Left renal cortex interstitium (tissue), 4 donors: ENCODE measurements around the gene KLHL24. TPM values are rescaled to one million over a fixed set of nuclear protein-coding genes. Genes with fewer than 3 reads are reported as not detected.
"Not testable (repeated sequence)": the region's sequence is repeated elsewhere in the genome, so short reads cannot be mapped to it uniquely, and the experiment has no call there.

Experiments
- DNase-seq, 4 donors: peaks; one replicate each; pipeline ENCODE4 v3.0.0-alpha.2; 2013; ENCODE audit warnings: low read depth in 4 of 4, low spot score in 2 of 4, missing footprints in 1 of 4
- polyA plus RNA-seq, 4 donors: library from polyadenylated mRNA; unstranded; fragments of 120-200 nt; gene quantifications; one replicate each; pipeline ENCODE4 v1.2.1, GENCODE V29; 2013; ENCODE audit not compliant: insufficient read length in 4 of 4

KLHL24 gene, protein sequence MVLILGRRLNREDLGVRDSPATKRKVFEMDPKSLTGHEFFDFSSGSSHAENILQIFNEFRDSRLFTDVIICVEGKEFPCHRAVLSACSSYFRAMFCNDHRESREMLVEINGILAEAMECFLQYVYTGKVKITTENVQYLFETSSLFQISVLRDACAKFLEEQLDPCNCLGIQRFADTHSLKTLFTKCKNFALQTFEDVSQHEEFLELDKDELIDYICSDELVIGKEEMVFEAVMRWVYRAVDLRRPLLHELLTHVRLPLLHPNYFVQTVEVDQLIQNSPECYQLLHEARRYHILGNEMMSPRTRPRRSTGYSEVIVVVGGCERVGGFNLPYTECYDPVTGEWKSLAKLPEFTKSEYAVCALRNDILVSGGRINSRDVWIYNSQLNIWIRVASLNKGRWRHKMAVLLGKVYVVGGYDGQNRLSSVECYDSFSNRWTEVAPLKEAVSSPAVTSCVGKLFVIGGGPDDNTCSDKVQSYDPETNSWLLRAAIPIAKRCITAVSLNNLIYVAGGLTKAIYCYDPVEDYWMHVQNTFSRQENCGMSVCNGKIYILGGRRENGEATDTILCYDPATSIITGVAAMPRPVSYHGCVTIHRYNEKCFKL
- 10 to 100 TPM; 45.3 to 54.7 (median 47.2) TPM for polyA plus RNA-seq

DNA sequence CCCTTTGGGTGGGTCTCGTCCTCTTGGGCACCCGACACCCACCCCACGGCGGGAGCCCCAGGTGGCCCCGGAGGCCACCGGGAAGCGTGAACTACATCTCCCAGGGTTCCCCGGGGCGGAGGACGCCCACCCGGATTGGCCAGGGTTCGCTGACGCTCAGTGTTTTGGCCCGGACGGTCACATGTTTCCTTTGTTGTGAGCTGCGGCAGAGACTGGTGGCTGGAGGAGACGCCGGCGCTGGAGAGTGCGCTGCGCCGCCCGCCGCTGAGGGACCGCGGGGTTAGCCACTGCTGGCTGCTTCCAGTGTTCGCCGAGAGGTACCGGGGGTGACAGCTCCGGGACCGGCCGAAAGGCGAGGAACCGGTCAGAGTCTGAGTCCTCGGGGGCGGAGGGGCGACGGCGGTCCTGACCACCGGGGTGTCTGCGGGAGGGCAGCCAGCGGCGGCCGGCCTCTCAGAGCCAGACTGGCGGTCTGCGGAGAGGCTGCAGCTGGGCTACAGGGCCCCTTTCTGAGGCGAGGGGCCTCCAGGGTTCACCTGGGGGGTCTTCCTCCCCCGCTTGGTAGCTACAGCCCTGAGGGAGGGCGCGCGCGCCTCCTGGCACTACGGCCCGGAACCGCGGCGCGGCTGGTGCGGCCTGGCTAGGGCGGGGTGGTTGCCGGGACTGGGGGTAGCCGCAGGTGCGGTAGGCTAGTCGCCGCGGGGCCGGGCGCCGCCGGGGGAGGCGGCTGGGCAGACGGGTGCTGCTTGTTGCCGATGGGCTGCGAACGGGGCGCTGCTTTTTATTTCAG, at the start of gene KLHL24:
Gene KLHL24 (plus strand): TSS at position 193 of the 790 bp plus-strand sequence. CDS start 14,734 bp downstream, outside the sequence.
- DNase-seq: peak in 3 of 4 donors; percentile 83 to 93 (median 92)

GRCh38 chr3:183586477-183586876, 48.9 kb upstream of the KLHL24 start:
- DNase-seq: no peak

DNA sequence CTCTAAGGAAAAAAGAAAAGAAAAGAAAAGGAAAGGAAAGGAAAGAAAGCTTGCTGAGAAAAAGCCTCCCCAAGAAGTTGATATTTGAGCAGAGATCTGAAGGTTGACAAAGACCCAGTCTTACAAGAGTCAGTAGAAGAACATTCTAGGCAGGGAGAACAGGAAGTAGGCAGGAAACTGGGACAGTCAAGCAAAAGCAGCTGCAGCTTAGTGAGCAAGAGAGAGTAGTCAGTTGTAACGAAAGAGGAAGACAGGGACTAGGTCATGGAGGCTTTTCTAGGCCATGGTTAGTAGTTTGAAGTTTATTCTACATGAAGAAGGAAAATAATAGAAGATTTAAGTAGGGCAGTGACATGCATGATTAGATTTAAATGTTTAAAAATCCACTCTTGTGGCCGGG, 48.1 kb upstream of the KLHL24 start:
- no peak for DNase-seq

- no peak for DNase-seq
These were observed 45.0 kb upstream of the KLHL24 start for GRCh38 chr3:183590442-183590841.

GRCh38 chr3:183591881-183592521, 43.4 kb upstream of the KLHL24 start:
- DNase-seq: no peak

- DNase-seq: no peak
These were observed 42.6 kb upstream of the KLHL24 start for GRCh38 chr3:183592821-183593220.

GRCh38 chr3:183594636-183595035, 40.8 kb upstream of the KLHL24 start:
- no peak for DNase-seq

DNA sequence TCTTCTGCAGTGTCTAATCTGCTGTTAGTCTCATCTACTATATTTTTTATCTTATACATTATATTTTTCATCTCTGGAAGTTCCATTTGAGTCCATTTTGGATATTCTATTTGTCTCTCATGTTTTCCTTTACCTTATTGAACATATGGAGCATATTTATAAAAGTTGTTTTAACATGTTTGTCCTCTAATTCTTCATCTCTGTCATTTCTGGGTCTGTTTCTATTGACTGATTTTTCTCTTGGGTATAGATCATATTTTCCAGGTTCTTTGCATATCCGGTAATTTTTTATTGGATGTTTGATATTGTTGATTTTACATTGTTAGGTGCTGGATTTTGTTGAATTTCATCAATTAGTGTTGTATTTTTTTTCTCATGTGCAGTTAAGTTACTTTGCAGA, 37.5 kb upstream of the KLHL24 start:
- DNase-seq: no peak

DNA sequence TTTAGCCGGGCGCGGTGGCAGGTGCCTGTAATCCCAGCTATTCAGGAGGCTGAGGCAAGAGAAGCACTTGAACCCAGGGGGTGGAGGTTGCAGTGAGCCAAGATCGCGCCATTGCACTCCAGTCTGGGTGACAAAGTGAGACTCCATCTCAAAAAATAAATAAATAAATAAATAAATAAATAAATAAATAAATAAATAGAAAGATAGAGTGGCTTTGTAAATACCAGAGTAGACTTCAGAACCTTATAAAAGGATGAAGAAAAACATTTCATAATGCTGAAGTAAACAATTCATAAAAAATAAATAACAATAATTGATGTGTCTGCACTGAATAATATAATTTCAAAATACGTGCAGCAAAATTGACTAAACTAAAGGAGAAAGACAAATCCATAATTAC, 24.1 kb upstream of the KLHL24 start:
- DNase-seq: not testable (repeated sequence)

DNA sequence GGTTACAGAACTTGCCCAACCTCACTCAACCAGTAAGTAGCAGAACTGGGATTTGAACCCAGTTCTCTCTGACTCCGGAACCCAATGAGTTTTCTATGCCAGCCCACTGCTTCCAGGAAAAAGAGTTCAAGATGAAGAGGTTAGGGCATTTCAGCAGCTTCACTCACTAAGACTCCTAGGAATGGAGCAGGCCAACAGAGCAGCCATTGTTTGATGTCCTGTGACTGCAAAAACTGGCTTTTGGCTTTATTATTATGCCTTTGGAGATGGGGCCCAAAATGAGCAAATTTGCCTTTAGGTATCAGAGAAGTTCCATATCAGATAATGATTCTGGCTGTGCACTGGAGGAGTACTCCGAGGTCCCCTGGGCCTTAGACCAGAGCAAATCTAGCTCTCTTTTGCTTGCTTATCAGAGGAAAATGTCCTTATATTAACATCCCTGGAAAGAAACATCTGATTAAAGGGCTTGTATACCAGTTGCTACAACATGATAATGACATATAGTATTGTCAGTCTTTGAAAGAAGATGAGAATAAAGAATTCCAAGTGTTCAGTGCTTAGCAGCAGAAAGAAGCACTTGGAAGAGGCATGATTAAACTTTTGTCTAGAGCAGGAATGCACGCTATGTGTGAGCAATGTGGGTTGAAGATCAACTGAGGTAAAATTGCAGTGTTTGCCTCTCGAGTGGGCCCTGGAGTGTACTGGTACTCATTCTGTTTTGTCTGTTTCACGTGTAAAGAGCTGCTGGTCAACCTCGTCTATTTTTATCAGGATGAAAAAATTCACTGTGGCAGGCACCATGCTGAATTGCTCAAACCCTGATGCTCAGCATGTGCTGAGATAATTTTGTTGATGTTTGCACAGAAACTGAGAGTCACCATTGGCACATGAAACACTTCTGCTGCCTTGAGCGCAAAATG, 21.8 kb upstream of the KLHL24 start:
- DNase-seq: no peak

DNA sequence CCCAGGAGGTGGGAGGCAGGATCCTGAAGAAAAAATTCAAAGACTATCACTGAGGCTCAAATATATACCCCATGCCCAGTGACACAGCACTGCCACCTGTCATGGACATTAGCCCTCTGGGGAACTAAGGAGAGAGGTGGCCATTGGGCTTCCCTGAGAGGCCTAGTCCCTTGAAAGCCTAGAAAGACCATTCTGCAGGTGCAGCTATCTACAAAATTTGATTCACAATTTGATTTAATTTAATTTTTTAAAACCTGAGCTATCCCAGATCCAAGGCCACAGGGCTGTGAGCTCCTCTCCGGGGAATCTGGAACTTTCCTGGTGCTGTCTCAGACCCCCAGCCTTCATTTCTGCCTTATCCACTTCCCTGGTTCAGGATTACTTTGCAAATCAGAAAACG, 16.9 kb upstream of the KLHL24 start:
- DNase-seq: no peak

GRCh38 chr3:183619010-183619409, 16.4 kb upstream of the KLHL24 start:
- DNase-seq: no peak

- no peak for DNase-seq
These were observed 15.7 kb upstream of the KLHL24 start for GRCh38 chr3:183619624-183620251.

GRCh38 chr3:183620252-183620628, 15.2 kb upstream of the KLHL24 start:
- DNase-seq: no peak

DNA sequence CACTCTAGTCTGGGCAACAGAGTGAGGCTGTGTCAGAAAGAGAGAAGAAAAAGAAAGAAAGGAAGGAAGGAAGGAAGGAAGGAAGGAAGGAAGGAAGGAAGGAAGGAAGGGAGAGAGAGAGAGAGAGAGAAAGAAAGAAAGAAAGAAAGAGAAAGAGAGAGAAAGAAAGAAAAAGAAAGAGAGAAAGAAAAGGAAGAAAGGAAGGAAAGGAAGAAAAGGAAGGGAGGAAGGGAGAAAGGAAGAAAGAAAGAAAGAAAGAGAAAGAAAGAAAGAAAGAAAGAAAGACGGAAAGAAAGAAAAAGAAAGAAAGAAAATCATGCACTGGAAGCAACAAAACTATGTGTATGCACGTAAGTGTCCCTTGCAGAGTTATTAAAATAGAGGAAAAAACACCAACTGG, 12.9 kb upstream of the KLHL24 start:
- not testable (repeated sequence) for DNase-seq

DNA sequence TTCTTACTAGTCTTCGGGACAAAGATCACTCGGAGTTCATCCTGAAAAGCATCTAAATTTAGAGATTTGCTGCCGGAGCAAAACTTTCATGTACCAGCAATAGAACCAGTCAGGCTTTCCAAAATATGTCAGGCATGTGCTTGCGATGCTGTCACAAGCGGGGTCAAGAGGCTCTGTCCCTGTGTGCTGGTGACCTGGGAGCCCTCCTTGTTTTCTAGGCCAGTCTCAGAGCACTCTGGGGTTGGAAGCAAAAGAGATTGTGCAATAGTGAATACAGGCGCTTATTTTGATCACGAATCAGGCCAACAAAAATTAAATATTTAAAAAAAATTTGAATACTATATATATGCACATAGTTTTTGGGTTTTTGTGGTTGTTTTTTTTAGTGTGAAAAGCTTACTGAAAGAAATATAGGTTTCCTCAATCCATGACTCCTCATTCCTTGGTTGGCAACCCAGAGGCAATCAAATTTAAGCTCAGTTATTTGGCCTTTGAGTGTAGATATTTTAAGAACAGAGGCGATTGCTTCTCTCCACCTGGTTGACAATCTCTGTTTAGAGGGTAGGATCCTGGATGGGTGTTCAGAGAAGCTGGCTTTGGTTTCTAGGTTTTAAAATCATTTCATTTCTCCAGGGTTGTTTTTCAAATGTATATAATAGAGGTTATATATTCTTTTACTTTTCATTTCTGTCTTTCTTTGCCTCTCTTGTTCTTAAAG, 8.4 kb upstream of the KLHL24 start:
- DNase-seq: no peak

DNA sequence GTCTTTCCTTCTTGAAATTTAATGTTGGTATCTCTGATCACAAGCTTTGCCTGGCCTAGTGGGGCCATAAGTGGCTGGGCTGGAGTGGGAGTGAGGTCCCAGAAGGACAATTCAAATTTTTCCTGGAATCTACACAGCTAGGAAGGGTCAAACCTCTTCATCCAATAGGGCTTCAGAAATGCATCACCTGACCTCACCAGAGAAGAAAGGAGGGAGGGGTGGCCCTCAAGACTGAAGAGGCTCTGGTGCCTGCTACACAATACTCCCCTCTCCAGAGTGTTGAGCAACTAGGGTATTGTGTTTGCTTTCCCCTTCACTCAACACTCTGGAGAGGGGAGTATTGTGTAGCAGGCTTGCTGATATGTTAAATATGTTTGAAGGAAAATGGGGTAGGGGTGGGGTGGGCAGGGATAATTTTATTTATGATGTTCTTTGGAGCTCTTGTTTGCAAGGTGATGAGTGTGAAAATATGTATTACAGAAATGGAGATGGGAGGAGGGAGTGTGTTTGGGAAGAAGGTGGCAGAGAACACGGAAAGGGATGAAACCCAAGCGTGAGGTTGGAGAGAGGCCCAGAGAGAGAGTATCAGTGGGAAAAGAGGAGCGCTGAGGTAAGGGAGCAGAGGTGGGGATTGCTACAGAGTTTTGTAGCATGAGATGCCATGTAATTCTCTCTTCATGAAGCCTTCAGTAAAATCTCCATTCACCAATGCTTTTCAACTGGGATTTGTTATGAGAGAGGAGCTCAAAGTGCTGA, 5.7 kb upstream of the KLHL24 start:
- no peak for DNase-seq

DNA sequence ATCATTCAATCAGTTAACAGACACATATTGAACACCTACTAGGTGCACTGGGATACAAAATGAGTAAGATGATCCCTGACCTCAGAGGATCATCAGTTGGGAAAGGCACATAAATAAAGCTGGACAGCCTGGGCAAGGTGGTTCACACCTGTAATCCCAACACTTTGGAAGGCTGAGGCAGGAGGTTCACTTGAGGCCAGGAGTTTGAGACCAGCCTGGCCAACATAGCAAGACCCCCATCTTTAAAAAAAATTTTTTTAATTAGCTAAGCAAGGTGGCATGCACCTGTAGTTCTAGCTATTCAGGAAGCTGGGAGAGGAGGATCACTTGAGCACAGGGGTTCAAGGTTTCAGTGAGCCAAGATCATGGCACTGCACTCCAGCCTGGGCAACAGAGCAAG, 3.7 kb upstream of the KLHL24 start:
- no peak for DNase-seq
